Trophoblast cell (in vitro differentiated cells and primary cell): ENCODE data around the gene B3GALT4.
A peak's percentile ranks its signal among the peaks of the same experiment; 100 is the strongest.

Experiments
- DNase-seq, 2 donors: peaks; one replicate each; pipeline ENCODE4 v3.0.0-alpha.2; 2016
- H2AFZ ChIP-seq: 2 replicates; pipeline ENCODE4 v1.6.1; 2013; ENCODE audit warnings: low read length, moderate library complexity, mild to moderate bottlenecking; ENCODE audit not compliant: insufficient read depth, poor library complexity
- H2AK5ac ChIP-seq: 2 replicates; pipeline ENCODE4 v1.6.1; 2013; ENCODE audit warnings: mild to moderate bottlenecking, low read length
- H2BK120ac ChIP-seq: 2 replicates; pipeline ENCODE4 v1.6.1; 2013; ENCODE audit warnings: low read length, mild to moderate bottlenecking, moderate library complexity; ENCODE audit not compliant: insufficient read depth, poor library complexity
- H2BK12ac ChIP-seq: 2 replicates; pipeline ENCODE4 v1.6.1; 2013; ENCODE audit warnings: mild to moderate bottlenecking, low read length, moderate library complexity
- H2BK5ac ChIP-seq: 2 replicates; pipeline ENCODE4 v1.6.1; 2013; ENCODE audit warnings: low read length, low read depth, moderate library complexity, mild to moderate bottlenecking; ENCODE audit not compliant: poor library complexity
- H3K14ac ChIP-seq: 2 replicates; pipeline ENCODE4 v1.6.1; 2013; ENCODE audit warnings: mild to moderate bottlenecking, low read length
- H3K18ac ChIP-seq: 2 replicates; pipeline ENCODE4 v1.6.1; 2013; ENCODE audit warnings: mild to moderate bottlenecking, low read length
- H3K23ac ChIP-seq: 2 replicates; pipeline ENCODE4 v1.6.1; 2013; ENCODE audit warnings: low read length
- H3K27ac ChIP-seq: 2 replicates; pipeline ENCODE4 v1.5.1; 2013; ENCODE audit warnings: low read depth, mild to moderate bottlenecking, inconsistent platforms, low read length, moderate library complexity
- H3K27me3 ChIP-seq: 2 replicates; pipeline ENCODE4 v1.6.1; 2013; ENCODE audit warnings: inconsistent platforms, mild to moderate bottlenecking, low read length, moderate library complexity; ENCODE audit not compliant: insufficient read depth
- H3K36me3 ChIP-seq, 2 experiments: 1 replicate in 1 of 2; 2 replicates in 1 of 2; pipeline ENCODE4 v1.6.1; 2013; ENCODE audit warnings: low read length in 2 of 2, mild to moderate bottlenecking in 2 of 2, moderate library complexity in 1 of 2; ENCODE audit not compliant: insufficient read depth in 2 of 2, control insufficient read depth in 1 of 2
- H3K4ac ChIP-seq: 2 replicates; pipeline ENCODE4 v1.6.1; 2013; ENCODE audit warnings: low read depth, mild to moderate bottlenecking, low read length, moderate library complexity
- H3K4me1 ChIP-seq, 2 experiments: 1 replicate in 1 of 2; 2 replicates in 1 of 2; pipeline ENCODE4 v1.6.1; 2013; ENCODE audit warnings: low read length in 2 of 2, mild to moderate bottlenecking in 2 of 2, moderate library complexity in 1 of 2; ENCODE audit not compliant: insufficient read depth in 2 of 2, control insufficient read depth in 1 of 2
- H3K4me2 ChIP-seq: 2 replicates; pipeline ENCODE4 v1.6.1; 2013; ENCODE audit warnings: inconsistent platforms, mild to moderate bottlenecking, low read length, moderate library complexity
- H3K4me3 ChIP-seq: 2 replicates; pipeline ENCODE4 v1.5.1; 2013; ENCODE audit warnings: mild to moderate bottlenecking, low read depth, low read length, inconsistent platforms
- H3K79me1 ChIP-seq: one replicate; pipeline ENCODE4 v1.6.1; 2013; ENCODE audit warnings: low read length
- H3K79me2 ChIP-seq: 2 replicates; pipeline ENCODE4 v1.6.1; 2013; ENCODE audit warnings: low read length, mild to moderate bottlenecking; ENCODE audit not compliant: control insufficient read depth, insufficient read depth, poor library complexity
- H3K9ac ChIP-seq: 2 replicates; pipeline ENCODE4 v1.6.1; 2013; ENCODE audit warnings: mild to moderate bottlenecking, low read length
- H3K9me3 ChIP-seq: 2 replicates; pipeline ENCODE4 v1.6.1; 2013; ENCODE audit warnings: low read depth, mild to moderate bottlenecking, control low read depth, inconsistent platforms, low read length; ENCODE audit not compliant: insufficient read depth
- H4K12ac ChIP-seq: 2 replicates; pipeline ENCODE4 v1.6.1; 2013; ENCODE audit warnings: low read depth, mild to moderate bottlenecking, low read length, moderate library complexity
- H4K8ac ChIP-seq: 2 replicates; pipeline ENCODE4 v1.6.1; 2013; ENCODE audit warnings: low read depth, mild to moderate bottlenecking, low read length, moderate library complexity
- H4K91ac ChIP-seq: one replicate; pipeline ENCODE4 v1.6.1; 2013; ENCODE audit warnings: low read depth, mild to moderate bottlenecking, low read length, moderate library complexity
- WGBS: extraction: QIAGEN DNeasy Blood & Tissue Kit; methylation state at CpG from one replicate; pipeline ENCODE4 v1.1.7; 2013; ENCODE audit warnings: missing lambda C conversion rate; ENCODE audit not compliant: insufficient read length, insufficient coverage; ENCODE audit errors: extremely low coverage; 5-methylcytosine and 5-hydroxymethylcytosine counted together

Gene B3GALT4

DNA sequence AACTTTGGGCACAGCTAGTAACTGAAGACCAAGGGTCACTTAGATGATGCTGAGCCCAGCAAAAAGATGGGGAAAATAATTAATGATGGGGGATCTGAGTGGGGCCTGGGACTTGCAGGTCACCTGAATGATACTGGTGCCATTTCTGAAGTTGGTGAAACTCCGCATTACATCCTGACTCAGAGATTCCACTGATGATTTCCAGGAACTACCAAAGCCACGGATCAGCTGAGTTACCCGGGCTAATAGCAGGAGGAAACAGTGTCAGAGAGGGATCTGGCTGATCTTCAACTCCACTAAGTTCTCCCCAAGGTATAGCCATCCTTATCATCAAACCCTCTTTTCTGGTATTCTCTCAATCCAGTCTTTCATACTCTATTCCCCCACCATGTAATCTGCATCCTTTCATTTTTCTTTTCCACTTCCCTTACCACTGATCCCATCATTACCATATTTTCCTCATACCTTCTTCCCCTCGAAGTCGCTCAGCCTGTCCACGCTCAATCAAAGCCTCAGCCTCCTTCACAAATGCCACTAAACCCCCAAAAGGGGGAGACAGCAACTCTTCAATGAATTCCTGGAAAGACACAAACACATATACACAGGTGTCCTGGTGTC, 25.4 kb upstream of the B3GALT4 start:
- H3K4ac ChIP-seq, result no peak overlapping the region
- no peak overlapping the region for H2AFZ ChIP-seq
- no peak overlapping the region for H2BK5ac ChIP-seq
- 100% methylated on average over 3 of the region's 6 CpGs for WGBS
- no peak overlapping the region for H2AK5ac ChIP-seq
- no peaks in the 10 kb centered on the region for H3K9me3 ChIP-seq
- peaks cover 12 to 14% of the 10 kb centered on the region in 2 experiments for H3K4me1 ChIP-seq
- DNase-seq, result no peak
- H3K14ac ChIP-seq, result no peak overlapping the region
- H3K79me1 ChIP-seq, result peaks cover 6% of the 10 kb centered on the region
- H3K79me2 ChIP-seq, result no peaks in the 10 kb centered on the region
- H2BK12ac ChIP-seq, result no peak overlapping the region
- no peak overlapping the region for H4K91ac ChIP-seq
- H3K36me3 ChIP-seq, result peaks cover 5% of the 10 kb centered on the region in 2 experiments
- no peak overlapping the region for H3K27ac ChIP-seq
- H3K23ac ChIP-seq, result no peak overlapping the region
- no peak overlapping the region for H3K4me2 ChIP-seq
- no peaks in the 10 kb centered on the region for H3K27me3 ChIP-seq
- H2BK120ac ChIP-seq, result no peak overlapping the region
- no peak overlapping the region for H3K4me3 ChIP-seq
- no peak overlapping the region for H4K8ac ChIP-seq
- no peak overlapping the region for H4K12ac ChIP-seq
- no peak overlapping the region for H3K18ac ChIP-seq
- no peak overlapping the region for H3K9ac ChIP-seq

DNA sequence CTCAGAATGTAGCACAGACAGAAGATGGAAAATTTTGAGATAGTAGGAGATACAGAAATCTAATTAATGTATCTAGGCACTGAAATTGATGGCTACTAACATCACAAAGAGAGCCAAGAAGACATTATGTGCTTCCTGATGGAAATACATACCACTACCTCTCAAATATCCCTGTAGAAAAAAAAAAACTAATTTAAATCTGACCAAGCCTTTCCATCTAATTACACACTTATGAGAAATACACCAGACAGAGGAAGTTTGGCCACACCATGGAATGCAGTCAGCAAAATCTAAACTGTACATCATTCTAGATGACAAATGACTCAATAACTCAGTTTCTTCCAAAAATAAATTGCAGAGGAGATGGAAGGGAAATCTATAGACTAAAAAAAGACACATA, 24.2 kb upstream of the B3GALT4 start:
- H2BK5ac ChIP-seq, result no peak overlapping the region
- no peaks in the 10 kb centered on the region for H3K9me3 ChIP-seq
- H3K27me3 ChIP-seq, result no peaks in the 10 kb centered on the region
- no peak overlapping the region for H4K8ac ChIP-seq
- no peak overlapping the region for H4K12ac ChIP-seq
- H3K79me1 ChIP-seq, result peaks cover 6% of the 10 kb centered on the region
- no peak overlapping the region for H3K4me3 ChIP-seq
- no peak overlapping the region for H3K23ac ChIP-seq
- no peak overlapping the region for H3K4me2 ChIP-seq
- no peak overlapping the region for H3K9ac ChIP-seq
- H2BK12ac ChIP-seq, result no peak overlapping the region
- no peak overlapping the region for H4K91ac ChIP-seq
- no peak overlapping the region for H3K27ac ChIP-seq
- no peak overlapping the region for H2AK5ac ChIP-seq
- no peak for DNase-seq
- no peak overlapping the region for H3K14ac ChIP-seq
- no peak overlapping the region for H3K18ac ChIP-seq
- no peak overlapping the region for H3K4ac ChIP-seq
- no peak overlapping the region for H2BK120ac ChIP-seq
- no peak overlapping the region for H2AFZ ChIP-seq
- H3K36me3 ChIP-seq, result peaks cover 8 to 9% of the 10 kb centered on the region in 2 experiments
- peaks cover 12 to 14% of the 10 kb centered on the region in 2 experiments for H3K4me1 ChIP-seq
- no peaks in the 10 kb centered on the region for H3K79me2 ChIP-seq

GRCh38 chr6:33254591-33254990, 22.3 kb upstream of the B3GALT4 start:
- Histone ChIP-seq H2BK120ac (no peak overlapping the region), H3K27me3 (no peaks in the 10 kb centered on the region), H4K12ac (no peak overlapping the region), H2BK12ac (no peak overlapping the region), H4K8ac (no peak overlapping the region), H3K79me1 (peaks cover 2% of the 10 kb centered on the region), H3K18ac (no peak overlapping the region), H4K91ac (no peak overlapping the region), H3K27ac (no peak overlapping the region), H3K9me3 (no peaks in the 10 kb centered on the region), H2AK5ac (no peak overlapping the region), H3K9ac (no peak overlapping the region), H3K4me2 (no peak overlapping the region), H3K14ac (no peak overlapping the region), H3K4me1 (peaks cover 4 to 6% of the 10 kb centered on the region in 2 experiments), H2BK5ac (no peak overlapping the region), H3K23ac (no peak overlapping the region), H3K36me3 (peaks cover 12 to 14% of the 10 kb centered on the region in 2 experiments), H3K79me2 (no peaks in the 10 kb centered on the region), H3K4me3 (no peak overlapping the region), H2AFZ (no peak overlapping the region), H3K4ac (no peak overlapping the region)
- no peak for DNase-seq
- no CpG with 5 or more reads among the region's 4 CpGs for WGBS

- Histone ChIP-seq H3K23ac (no peak overlapping the region), H2BK5ac (no peak overlapping the region), H4K8ac (no peak overlapping the region), H2AK5ac (no peak overlapping the region), H2AFZ (no peak overlapping the region), H3K27ac (no peak overlapping the region), H2BK120ac (no peak overlapping the region), H2BK12ac (no peak overlapping the region), H3K9me3 (no peaks in the 10 kb centered on the region), H3K27me3 (no peaks in the 10 kb centered on the region), H3K14ac (no peak overlapping the region), H3K79me2 (no peaks in the 10 kb centered on the region), H3K18ac (no peak overlapping the region), H3K4ac (no peak overlapping the region), H3K4me1 (no peaks in the 10 kb centered on the region), H3K4me3 (no peak overlapping the region), H4K12ac (peak overlapping the region; percentile 30), H3K4me2 (no peak overlapping the region), H3K79me1 (no peaks in the 10 kb centered on the region), H4K91ac (no peak overlapping the region), H3K36me3 (peaks cover 17 to 24% of the 10 kb centered on the region in 2 experiments), H3K9ac (no peak overlapping the region)
- no peak for DNase-seq
- no CpG with 5 or more reads among the region's 5 CpGs for WGBS
Measured at GRCh38 chr6:33259032-33259431, 17.9 kb upstream of the B3GALT4 start.
